ENCODE measurements around the gene MSRB1.

The MSRB1 gene, protein sequence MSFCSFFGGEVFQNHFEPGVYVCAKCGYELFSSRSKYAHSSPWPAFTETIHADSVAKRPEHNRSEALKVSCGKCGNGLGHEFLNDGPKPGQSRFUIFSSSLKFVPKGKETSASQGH

DNA sequence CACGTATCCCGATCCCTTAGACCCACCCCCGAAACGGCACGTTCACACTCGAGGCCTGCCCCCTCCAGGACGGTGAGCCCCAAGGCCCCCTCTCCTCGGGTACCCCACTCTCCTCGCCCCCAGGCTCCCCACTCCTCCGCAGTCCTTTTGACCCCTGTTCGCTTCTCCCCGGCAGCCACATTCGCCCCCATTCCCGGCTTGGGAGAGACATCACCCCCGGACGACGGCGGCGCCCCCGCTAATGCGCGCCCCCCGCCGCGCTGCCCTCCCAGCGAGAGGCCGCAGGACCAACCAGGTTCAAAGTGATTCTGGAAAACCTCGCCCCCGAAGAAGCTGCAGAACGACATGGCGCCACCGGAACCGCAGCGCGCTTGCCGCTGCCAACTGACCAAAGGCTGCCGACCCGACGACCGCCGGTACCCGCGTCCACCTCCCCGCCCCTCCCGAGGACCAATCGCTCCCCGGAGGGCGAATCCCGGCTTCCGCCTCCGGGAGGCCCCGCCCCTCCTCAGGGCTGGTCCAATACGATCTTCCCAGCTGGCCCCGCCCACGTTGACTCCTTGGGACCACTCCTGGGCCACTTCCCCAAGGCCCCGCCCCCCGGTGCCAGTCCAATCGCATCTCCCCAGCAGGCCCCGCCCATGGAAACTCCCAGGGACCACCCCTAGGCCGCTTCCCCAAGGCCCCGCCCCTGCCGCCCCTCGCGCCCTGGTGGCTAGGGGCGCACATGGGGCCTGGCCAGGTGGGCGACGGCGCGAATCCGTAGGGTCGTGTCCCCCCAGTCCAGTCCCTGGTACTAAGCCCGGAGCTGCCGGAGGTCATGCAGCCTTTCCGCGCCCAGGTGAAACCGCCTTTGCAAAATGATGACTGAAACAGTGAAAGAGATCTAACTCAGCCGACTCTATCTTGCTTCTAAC, at the start of gene MSRB1:
Gene MSRB1 (minus strand): TSS at position 390 of the 917 bp plus-strand sequence. CDS start 43 bp downstream, at position 347.
- peak; percentile 89 to 97 for DNase-seq

DNA sequence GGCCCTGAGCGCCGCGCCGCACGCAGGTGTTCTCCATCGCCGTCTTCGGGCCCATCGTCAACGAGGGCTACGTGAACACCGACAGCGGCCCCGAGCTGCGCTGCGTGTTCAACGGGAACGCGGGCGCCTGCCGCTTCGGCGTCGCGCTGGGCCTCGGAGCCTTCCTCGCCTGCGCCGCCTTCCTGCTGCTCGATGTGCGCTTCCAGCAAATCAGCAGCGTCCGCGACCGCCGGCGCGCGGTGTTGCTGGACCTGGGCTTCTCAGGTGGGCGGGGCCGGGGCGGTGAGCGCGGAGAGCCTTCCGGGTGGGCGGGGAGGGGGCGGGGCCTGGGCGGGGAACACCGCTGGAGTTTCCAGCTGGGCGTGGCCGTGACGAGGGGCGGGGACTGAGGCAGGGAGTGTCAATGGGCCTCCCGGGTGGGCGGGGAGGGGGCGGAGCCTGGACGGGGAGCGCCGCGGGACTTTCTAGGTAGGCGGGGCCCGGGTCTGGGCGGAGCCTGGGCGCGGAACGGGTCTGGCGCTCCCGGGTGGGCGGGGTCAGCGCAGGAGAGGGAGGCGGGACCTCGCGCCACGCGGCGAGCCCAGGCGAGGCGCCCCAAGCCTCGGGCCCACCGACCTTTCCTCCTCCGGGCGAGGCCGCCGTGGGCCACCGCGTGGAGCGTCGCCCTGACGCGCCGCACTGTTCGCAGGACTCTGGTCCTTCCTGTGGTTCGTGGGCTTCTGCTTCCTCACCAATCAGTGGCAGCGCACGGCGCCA, 49.1 kb upstream of the MSRB1 start:
- DNase-seq, result peak; percentile 25 to 97

DNA sequence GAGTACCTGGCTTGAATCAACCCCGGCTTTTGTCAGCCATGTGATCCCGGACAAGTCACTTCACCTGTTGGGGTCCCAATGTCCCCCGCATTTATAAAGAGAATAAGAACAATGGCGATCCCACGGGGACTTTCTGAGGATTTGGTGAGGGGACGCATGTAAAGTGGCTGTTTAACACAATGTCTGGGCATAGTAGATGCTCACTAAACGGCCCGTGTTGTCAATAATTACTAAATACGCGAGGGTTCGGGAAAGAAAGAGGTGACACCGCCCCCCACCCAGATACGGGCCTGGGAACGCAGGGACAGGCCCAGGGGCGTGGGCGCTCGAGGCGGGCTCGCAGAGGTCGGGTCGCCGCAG, 48.6 kb upstream of the MSRB1 start:
- no peak for DNase-seq

DNA sequence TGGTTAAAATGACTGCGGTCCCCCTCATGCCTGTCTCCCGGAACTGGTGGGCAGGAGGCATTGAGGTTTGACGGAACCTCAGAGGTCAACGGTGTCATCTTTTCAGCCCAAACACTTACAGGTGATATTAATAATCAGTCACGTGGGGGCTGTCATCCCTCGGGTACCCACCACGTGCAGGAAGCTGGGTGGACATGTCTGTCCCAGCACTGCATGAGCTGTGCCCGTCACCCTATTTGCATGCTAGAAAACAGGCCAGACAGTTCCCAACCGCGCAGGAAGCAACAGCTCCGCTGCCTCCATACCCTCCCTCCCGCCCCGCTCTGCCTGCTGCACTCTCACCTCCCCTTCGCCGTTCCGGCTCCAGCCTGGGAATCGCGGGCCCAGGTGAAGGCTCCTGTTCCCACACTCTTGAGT, 48.1 kb upstream of the MSRB1 start:
- peak; percentile 12 to 38 for DNase-seq

DNA sequence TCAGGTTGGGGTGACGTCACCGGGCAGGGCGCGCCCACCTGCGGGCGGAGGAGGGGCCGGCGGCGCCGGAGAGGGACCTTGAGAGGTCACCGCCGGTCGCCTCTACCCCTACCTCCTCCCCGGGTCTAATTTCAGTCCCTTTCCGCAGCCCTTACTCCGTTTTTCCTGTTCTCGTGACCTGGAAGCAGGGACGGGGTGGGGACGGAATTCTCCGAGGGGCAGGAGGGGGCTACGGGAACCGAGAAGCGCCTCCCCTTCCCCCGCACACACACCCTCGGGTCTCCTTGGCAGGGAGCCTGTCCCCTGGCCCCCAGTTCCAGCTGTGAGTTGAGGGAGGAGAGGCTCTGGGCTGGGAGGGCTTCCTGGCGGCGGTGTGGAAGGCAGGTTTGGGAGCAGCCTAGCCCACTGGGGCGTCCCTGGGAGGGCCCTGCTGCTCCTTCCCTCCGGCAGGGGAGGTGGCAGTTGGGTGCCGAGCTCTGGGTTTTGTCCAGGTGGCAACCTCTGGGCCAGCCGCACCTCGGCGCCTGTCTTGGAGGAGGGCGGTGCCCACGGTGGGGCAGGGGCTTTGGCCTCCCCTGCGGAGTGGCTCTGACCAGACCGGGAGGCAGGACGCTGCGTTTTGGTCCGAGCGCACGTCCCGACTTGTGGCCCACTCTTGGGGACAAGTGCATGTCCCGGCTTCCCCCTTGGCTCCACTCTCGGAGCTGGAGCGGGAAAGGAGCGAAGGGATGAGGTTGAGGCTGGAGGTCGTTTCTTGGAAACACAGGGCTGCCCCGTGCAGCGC, 47.5 kb upstream of the MSRB1 start:
- DNase-seq, result no peak

DNA sequence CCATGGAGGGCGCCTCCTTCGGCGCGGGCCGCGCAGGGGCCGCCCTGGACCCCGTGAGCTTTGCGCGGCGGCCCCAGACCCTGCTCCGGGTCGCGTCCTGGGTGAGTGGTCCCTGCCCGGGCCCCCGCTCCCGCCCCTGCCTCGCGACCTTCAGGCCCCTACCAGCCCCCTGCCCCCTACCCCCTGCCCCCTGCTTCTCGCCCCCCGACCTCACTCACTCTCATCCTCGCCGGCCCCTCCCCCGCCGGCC, 47.0 kb upstream of the MSRB1 start:
- no peak for DNase-seq

DNA sequence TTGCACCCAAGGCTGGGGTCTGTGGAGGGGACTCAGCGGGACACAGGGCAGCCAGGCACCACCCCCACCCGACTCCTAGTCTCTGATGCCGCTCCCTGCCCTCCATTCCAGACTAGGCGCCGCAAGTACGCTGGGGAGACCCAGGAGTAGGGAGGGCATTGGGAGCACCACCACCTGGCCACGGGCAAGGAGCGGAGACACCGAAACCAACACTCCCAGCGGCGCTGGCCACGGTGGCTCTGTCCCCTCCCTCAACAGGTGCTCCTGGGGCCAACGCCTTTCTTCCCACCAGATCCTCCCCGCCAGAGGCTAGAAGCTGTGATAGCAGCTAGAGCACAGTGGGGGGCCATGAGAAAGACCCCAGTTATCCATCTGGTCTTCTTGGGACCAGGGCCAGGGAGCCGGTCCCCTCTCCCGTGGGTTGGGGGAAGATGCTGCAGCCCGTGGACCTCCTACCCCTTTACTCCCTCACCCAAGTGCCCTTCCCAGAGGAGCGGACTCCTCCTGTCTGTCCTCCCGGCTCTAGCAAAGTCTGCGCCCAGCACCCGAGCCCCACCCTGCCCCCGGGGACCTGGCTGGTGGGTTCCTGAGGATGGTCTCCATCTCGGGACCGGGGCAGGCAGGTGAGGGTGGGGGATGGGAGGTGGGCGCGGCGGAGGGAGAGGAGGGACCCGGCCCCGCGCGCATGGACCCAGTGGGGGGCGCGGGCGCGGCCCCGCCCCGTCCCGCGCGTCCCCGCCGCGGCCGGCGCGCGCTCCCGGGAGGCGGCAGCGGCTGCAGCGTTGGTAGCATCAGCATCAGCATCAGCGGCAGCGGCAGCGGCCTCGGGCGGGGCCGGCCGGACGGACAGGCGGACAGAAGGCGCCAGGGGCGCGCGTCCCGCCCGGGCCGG, 46.5 kb upstream of the MSRB1 start, which contains the start of gene SYNGR3:
Gene SYNGR3 (plus strand): TSS at position 762 of the 892 bp plus-strand sequence. CDS start 133 bp downstream, outside the sequence.
- no peak for DNase-seq

DNA sequence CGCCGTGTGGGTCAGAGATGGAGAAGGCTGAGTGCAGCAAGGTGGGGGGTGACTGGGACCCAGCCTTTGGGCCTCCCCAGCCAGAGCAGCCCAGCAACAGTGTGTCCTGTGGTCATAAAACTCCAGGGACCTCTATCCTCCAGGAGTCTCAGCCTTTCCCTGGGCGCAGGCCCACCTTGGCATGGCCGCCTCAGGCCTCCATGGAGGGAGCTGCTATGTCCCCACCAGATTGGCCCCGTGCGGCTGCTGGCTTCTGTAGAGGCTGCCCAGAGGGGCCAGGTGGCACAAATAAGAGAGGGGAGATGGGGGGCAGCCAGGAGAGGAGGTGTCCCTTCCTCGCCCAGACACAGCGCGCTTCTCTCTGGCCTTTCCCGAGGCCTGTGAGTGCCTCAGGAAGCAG, 44.2 kb upstream of the MSRB1 start:
- no peak for DNase-seq

DNA sequence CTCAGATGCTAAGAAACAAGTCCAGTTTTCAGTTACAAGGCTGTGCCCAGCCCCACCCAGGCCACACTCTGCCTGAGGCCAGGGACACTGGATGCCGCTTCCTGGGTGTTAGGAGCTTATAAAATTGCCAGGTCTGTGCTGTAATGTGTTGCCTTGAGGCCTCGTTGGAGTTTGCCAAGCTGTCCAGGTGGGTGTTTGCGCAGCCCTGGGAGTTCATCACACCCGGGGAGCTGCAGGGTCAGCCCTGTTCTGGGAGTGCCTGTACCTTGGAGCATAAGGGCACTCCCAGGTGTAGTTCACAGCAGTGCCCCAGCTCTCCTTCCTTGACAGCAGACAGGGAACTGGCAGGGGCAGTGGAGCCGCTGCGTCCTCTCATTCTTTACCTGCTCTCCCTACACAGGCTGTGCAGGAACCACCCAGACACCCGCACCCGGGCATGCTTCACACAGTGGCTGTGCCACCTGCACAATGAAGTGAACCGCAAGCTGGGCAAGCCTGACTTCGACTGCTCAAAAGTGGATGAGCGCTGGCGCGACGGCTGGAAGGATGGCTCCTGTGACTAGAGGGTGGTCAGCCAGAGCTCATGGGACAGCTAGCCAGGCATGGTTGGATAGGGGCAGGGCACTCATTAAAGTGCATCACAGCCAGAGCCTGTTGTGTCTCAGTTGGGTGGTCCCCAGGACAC, 42.6 kb upstream of the MSRB1 start:
- no peak for DNase-seq

DNA sequence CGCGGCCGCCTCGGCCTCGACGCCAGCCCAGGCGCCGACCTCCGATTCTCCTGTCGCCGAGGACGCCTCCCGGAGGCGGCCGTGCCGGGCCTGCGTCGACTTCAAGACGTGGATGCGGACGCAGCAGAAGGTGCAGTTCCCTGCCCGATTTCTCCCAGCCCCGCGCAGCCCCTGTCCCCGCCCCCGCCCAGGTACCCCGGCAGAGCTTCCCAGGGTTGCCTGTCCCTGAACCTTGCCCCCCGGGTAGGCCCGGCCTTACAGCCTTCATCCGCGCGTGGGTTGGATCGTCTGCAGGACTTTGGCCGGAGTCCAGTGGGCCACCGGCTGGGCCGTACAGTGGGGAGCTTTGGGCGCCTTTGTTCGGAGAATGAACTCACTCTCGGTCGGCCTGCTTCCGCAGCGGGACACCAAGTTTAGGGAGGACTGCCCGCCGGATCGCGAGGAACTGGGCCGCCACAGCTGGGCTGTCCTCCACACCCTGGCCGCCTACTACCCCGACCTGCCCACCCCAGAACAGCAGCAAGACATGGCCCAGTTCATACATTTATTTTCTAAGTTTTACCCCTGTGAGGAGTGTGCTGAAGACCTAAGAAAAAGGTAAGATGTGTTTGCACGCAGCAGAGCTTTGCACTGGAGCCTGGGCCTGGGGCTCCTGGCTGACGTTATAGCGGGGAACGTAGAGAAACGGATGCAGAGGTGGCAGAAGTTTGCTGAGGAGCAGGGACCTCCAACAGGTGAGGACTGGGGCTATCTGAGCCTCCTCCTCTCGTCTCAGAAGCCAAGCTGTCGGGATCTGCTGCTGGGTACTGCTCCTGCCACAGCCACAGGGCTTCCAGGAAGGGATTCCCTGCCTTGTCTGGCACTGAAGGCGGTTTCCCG, 41.6 kb upstream of the MSRB1 start:
- DNase-seq, result no peak

DNA sequence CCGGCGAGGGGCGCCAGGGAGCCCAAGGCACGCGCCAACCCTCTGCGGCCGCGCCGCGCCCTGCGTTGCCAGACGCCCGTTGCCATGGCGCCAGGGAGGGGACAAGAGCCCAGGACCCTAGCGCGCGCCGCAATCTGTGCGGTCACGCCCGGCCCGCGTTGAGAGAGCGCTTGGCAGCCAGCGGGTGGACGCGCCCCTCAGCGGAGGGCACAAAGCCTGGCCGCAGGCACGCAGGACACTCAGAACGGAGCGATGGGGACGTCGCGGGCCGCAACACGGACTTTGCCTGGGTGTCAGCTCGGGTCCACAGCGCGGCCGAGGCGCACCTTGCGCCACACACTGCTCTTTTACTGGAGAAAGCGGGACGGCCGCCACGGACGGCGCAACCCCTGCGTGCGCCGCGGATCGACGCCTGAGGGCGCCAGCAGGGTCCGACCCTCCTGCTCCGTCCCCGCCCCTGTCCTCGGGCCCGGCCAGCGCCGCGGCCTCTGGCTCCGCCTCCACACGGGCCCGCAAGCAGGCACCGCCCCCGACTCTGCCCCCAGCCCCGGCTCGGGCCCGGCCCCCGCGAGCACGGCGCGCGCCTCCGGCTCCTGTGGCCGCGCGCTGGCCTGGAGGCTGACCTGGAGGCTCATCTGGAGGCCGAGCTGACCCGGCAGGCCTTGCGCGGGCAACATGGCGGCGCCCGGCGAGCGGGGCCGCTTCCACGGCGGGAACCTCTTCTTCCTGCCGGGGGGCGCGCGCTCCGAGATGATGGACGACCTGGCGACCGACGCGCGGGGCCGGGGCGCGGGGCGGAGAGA, 40.7 kb upstream of the MSRB1 start, which contains the start of gene GFER:
Gene GFER (plus strand): TSS at position 650 of the 803 bp plus-strand sequence. CDS start 26 bp downstream, at position 676.
- DNase-seq, result peak; percentile 50 to 74

DNA sequence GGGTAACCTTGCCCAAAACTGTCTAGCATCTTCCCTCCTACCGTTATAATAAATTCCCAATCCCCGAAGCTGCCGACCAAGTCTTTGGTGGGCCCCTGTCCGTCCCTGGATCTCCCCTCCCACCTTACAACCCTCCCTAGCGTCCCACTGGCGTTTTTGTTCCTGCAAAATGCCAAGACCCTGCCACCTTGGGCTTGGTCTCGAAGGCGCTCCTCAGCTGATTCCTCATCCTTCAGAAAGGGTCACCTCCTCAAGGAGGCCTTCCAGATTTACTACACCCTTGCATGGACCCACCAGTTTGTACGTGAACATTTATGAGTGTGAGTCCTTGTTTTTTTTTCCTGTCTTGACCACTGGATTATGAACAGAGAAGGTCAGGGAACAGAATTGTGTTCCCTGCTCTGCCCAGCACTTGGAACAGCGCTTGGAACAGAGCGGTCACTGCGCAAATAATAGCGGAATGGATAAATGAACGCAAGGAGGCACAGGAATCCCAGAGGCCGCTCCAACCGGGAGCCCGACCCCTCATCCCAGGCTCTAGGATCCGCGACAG, 40.1 kb upstream of the MSRB1 start:
- no peak for DNase-seq

DNA sequence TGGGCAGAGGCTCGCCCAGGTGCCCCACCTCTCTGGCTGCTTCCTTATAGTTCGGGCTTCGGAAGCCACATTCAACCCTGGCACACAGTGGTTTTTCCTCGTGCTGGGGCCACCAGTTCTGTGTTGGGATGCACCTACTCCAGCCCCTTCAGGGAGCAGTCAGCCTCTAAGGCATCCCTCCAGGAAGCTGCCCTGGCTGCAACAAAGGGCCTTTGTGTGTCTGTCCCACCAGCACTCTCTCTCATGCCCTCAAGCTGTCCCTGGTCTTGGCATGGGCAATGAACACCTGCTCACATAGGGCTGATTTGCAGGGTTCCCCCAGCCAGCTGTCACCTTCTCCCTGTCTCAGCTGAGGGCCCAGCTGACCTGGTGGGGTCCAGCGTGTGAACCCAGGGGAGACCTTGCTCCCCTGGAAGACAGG, 39.0 kb upstream of the MSRB1 start:
- DNase-seq, result no peak

DNA sequence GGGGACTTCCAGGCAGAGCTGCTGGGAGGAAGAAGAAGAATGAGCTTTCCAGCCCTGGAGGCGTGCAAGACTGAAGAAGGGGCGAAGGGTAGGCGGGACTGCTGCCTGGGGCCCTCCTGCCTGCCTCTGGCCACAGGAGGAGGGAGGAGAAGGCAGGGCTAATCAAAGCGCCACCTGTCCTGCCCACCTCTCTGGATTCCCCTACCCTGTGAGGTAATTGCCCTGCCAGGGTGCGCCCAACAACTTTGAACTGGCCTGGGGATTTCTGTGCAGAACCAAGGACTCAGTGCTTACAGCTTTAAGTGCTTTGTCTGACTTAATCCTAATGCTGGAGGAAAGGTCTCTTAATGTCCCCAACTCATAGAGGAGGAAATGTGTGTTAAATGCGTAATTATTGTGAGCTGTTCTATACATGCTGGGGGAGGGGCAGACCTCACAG, 38.4 kb upstream of the MSRB1 start, which contains the start of gene NOXO1:
Gene NOXO1 (minus strand): TSS at position 72 of the 439 bp plus-strand sequence. CDS start 290 bp downstream, outside the sequence.
- no peak for DNase-seq

DNA sequence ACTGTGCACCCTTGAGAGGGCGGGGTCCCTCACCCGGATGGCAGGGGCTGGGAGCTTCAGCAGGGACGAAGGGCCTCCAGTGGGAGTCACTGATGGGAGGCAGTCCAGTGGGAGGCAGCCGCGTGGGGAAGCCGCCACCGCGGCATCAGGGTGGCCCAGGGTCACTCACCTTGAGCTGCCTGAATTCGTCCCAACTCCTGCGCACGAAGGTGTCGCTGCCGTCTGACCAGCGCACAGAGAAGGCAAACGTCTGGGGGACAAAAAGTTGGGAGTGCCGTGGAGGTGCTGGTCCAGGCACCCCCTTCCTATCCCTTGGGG, 37.7 kb upstream of the MSRB1 start:
- no peak for DNase-seq

DNA sequence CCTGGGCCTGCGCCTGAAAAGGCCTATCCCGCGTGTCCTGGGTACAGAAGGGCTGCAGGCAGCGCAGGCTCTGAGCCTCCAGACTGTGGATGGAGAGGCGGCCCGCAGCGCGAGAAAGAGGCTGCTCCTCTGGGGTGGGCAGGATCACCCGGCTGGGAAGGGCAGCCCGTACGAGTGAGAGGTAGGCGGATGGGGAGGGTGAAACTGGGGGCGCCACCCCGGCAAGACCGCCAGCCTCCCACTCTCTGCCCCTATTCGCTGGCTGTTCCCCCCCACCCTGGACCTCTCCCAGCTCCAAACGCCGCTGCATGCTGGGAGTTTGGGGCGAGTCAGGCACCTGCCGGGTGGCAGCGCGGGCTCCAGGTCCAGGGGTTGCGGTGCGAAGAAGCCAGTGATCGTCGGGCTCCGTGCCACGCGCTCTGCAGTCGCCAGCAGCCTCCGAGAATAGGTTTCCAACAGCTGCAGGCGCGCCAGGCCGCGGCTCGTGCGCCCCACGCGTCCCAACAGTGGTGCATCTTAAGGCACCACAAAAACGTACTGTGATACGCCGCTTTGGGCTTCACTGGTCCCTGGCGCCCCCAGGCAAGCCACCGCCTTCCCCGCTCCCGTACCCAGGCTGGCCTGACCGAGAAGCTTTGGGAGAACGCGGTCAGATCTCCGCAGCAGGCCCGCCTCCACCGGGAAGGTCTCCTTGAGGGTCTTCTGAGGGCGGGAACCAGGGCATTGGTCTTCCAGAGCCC, 37.2 kb upstream of the MSRB1 start:
- DNase-seq, result no peak

DNA sequence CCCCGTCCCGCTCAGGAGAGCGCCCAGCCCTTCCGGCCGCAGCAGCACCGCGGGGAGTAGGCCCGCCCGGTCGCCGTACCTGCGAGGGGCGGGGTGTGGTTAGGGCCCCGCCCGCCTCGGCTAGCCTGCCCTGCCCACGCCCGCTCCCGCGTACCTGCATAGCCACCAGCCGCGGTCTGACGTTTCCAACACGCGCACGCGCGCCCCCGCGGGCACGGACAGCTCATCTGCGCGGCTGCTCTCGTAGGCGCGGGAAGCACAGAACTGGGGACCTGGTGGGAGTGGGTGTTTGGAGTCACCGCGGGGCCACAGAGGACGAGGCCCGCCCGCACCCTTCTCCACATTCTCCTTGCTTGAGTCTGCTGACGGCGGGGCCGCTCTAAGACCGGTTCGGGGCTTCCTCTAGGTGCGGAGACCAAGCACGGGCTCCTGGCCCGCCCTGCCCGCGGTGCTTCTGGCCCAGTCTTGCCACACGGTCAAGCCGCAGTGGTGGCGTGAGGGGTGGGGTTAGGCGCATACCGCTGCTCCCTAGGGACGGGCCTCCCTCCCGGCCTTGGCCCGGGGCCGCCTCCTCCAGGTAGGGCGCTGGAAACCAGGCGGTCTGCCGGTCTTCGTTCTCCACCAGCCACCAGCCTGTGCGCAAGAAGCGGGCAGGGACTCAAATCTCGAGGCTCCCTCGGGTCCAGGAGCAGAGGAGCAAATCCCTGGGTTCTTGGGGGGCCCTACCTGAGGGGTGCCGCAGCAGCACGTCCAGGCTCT, 36.5 kb upstream of the MSRB1 start:
- no peak for DNase-seq

All from bone marrow (tissue), 2 donors.